WTC11 (cell line): ENCODE data around the gene USF2. TPM values are rescaled to one million over a fixed set of nuclear protein-coding genes. Genes with fewer than 3 reads are reported as not detected.

Experiments used
- ATAC-seq: fragments of 200-7000 bp; cut with Tn5 transposase; 2 replicates; pipeline ENCODE4 v1.10.0; 2021; ENCODE audit warnings: mild to moderate bottlenecking, moderate library complexity
- CTCF ChIA-PET: fragments of 300-600 bp; sonication (Branson Sonifier 250); formaldehyde crosslinking; loops from one replicate; lab custom pipeline; 2021; ENCODE audit warnings: antibody characterized with exemption; lab: Charles Lee
- POLR2A ChIA-PET: fragments of 350-600 bp; sonication (Branson Sonifier 250); formaldehyde crosslinking; loops from one replicate; lab custom pipeline; 2021; ENCODE audit warnings: antibody characterized with exemption; lab: Charles Lee
- DNase-seq: peaks from one replicate; pipeline ENCODE4 v3.0.0; 2021; ENCODE audit warnings: low spot score
- H3K27ac Mint-ChIP-seq: 2 replicates; pipeline ENCODE4 v1.8.0; 2021; ENCODE audit warnings: mixed read lengths
- H3K27me3 Mint-ChIP-seq: 2 replicates; pipeline ENCODE4 v1.8.0; 2021; ENCODE audit warnings: low read depth, mild to moderate bottlenecking, moderate library complexity, mixed read lengths
- H3K36me3 Mint-ChIP-seq: 2 replicates; pipeline ENCODE4 v1.8.0; 2021; ENCODE audit warnings: mixed read lengths
- H3K4me1 Mint-ChIP-seq: 2 replicates; pipeline ENCODE4 v1.8.0; 2022; ENCODE audit warnings: mixed read lengths
- H3K4me3 Mint-ChIP-seq: 2 replicates; pipeline ENCODE4 v1.8.0; 2021; ENCODE audit warnings: mild to moderate bottlenecking, moderate library complexity, mixed read lengths
- H3K9me3 Mint-ChIP-seq: 2 replicates; pipeline ENCODE4 v1.8.0; 2021; ENCODE audit warnings: mixed read lengths
- EMX1 ChIP-seq: fragments of 250-450 bp; sonication (Bioruptor Pico); IDR thresholded peaks from 2 replicates; pipeline ENCODE4 v1.8.0; 2021; ENCODE audit warnings: mild to moderate bottlenecking
- GTF2I ChIP-seq: fragments of 250-450 bp; sonication (Bioruptor Pico); conservative IDR thresholded peaks from 2 replicates; pipeline ENCODE4 v1.4.0; 2021; ENCODE audit warnings: mild to moderate bottlenecking
- MXD4 ChIP-seq: fragments of 250-450 bp; sonication (Bioruptor Pico); IDR thresholded peaks from 2 replicates; pipeline ENCODE4 v1.8.0; 2021; ENCODE audit warnings: mild to moderate bottlenecking, moderate library complexity, borderline replicate concordance
- OVOL2 ChIP-seq: fragments of 250-450 bp; sonication (Bioruptor Pico); IDR thresholded peaks from 2 replicates; pipeline ENCODE4 v1.9.0; 2021; ENCODE audit warnings: mild to moderate bottlenecking, borderline replicate concordance
- RORB ChIP-seq: fragments of 250-450 bp; sonication (Bioruptor Pico); IDR thresholded peaks from 2 replicates; pipeline ENCODE4 v1.9.0; 2021; ENCODE audit warnings: mild to moderate bottlenecking
- SMAD3 ChIP-seq: sonication (generic); formaldehyde crosslinking; IDR thresholded peaks from 2 replicates; pipeline ENCODE4 v1.8.0; 2022; ENCODE audit warnings: missing genetic modification reagents, mild to moderate bottlenecking, borderline replicate concordance
- ZNF121 ChIP-seq: sonication (generic); formaldehyde crosslinking; IDR thresholded peaks from 2 replicates; pipeline ENCODE4 v1.8.0; 2023; ENCODE audit warnings: missing genetic modification reagents
- ZNF232 ChIP-seq: sonication (generic); formaldehyde crosslinking; IDR thresholded peaks from 2 replicates; pipeline ENCODE4 v1.8.0; 2022; ENCODE audit warnings: mild to moderate bottlenecking, missing genetic modification reagents
- ZNF671 ChIP-seq: fragments of 250-450 bp; sonication (Bioruptor Pico); IDR thresholded peaks from 2 replicates; pipeline ENCODE4 v1.8.0; 2021; ENCODE audit warnings: mild to moderate bottlenecking
- total RNA-seq: library from RNA; stranded (reverse); gene quantifications from 3 replicates; pipeline ENCODE4 v1.2.3, GENCODE V29; 2021
- TF ChIP-seq, protein P1 (sequence below): sonication (generic); formaldehyde crosslinking; IDR thresholded peaks from 2 replicates; pipeline ENCODE4 v1.8.0; 2023; ENCODE audit warnings: mild to moderate bottlenecking, missing genetic modification reagents
- TF ChIP-seq, protein P2 (sequence below): sonication (generic); formaldehyde crosslinking; IDR thresholded peaks from 2 replicates; pipeline ENCODE4 v1.8.0; 2022; ENCODE audit warnings: mild to moderate bottlenecking, missing genetic modification reagents
- TF ChIP-seq, protein P3 (sequence below): sonication (generic); formaldehyde crosslinking; conservative IDR thresholded peaks from 2 replicates; pipeline ENCODE4 v1.8.1; 2022; ENCODE audit warnings: mild to moderate bottlenecking, missing genetic modification reagents
- TF ChIP-seq, protein P4 (sequence below): fragments of 250-450 bp; sonication (Bioruptor Pico); IDR thresholded peaks from 2 replicates; pipeline ENCODE4 v1.9.0; 2021; ENCODE audit warnings: mild to moderate bottlenecking, borderline replicate concordance
- TF ChIP-seq, protein P5 (sequence below): sonication (generic); formaldehyde crosslinking; IDR thresholded peaks from 2 replicates; pipeline ENCODE4 v1.8.0; 2023; ENCODE audit warnings: missing genetic modification reagents
- TF ChIP-seq, protein P6 (sequence below): fragments of 250-450 bp; sonication (Bioruptor Pico); IDR thresholded peaks from 2 replicates; pipeline ENCODE4 v2.1.2; 2022; ENCODE audit warnings: mild to moderate bottlenecking, moderate library complexity

Gene USF2
- total RNA-seq, 1 experiment from 2014 or later, result 109 TPM

DNA sequence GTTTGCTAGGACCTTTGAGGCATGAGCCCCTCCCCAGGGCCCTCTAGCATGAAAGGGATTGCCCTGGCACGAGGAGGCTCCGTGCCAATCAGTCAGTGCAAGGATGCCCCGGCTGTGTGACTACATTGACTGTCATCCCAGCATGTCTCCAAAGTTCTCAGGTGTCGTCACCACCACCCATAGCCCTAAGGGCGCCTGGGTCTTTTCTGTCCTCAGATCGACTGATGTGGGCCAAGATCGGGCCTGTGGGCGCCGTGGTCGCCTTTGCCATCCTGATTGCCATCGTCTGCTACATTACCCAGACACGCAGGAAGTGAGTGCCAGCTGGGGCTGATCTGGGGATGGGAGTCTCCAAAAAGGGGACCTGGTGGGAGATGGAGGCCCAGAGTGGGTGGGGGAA lies 41.6 kb downstream of the USF2 start:
- CTCF ChIA-PET, result interaction anchor here (0.6 to 1.4 kb wide), 2 partner anchors 42 to 246 kb away, joined by 3 to 5 read pairs; no protein-coding TSS in a partner anchor

DNA sequence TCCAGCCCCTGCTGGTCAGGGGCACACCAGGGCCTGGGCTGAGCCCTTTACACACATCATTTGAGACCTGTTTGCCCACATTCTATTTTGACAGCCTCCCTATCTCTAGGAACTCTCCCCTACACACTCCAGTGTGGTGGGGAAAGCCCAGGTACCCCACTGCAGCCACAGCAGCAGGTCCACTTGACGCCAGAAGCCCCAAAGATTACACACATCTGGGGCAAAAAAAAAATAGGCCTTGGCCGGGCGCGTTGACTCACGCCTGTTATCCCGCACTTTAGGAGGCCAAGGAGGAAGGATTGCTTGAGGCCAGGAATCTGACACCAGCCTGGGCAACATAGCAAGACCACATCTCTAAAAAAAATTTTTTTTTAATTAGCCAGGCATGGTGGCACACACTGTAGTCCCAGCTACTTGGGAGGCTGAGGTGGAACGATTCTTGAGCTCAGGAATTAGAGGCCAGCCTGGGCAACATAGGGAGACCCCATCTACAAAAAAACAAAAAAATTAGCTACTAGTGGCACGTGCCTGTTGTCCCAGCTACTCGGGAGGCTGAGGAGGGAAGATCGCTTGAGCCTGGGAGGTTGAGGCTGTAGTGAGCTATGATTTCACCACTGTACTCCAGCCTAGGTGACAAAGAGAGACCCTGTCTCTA lies 42.2 kb downstream of the USF2 start:
- H3K27ac Mint-ChIP-seq, result no peak overlapping the region
- DNase-seq (no peak), ATAC-seq (no peak)
- H3K4me1 Mint-ChIP-seq, result no peaks in the 10 kb centered on the region
- no peaks in the 10 kb centered on the region for H3K36me3 Mint-ChIP-seq
- TF ChIP-seq, protein P1, sequence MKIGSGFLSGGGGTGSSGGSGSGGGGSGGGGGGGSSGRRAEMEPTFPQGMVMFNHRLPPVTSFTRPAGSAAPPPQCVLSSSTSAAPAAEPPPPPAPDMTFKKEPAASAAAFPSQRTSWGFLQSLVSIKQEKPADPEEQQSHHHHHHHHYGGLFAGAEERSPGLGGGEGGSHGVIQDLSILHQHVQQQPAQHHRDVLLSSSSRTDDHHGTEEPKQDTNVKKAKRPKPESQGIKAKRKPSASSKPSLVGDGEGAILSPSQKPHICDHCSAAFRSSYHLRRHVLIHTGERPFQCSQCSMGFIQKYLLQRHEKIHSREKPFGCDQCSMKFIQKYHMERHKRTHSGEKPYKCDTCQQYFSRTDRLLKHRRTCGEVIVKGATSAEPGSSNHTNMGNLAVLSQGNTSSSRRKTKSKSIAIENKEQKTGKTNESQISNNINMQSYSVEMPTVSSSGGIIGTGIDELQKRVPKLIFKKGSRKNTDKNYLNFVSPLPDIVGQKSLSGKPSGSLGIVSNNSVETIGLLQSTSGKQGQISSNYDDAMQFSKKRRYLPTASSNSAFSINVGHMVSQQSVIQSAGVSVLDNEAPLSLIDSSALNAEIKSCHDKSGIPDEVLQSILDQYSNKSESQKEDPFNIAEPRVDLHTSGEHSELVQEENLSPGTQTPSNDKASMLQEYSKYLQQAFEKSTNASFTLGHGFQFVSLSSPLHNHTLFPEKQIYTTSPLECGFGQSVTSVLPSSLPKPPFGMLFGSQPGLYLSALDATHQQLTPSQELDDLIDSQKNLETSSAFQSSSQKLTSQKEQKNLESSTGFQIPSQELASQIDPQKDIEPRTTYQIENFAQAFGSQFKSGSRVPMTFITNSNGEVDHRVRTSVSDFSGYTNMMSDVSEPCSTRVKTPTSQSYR, result no peak
- TF ChIP-seq EMX1 (CRISPR knock-in tag), result no peak
- TF ChIP-seq, protein P2, sequence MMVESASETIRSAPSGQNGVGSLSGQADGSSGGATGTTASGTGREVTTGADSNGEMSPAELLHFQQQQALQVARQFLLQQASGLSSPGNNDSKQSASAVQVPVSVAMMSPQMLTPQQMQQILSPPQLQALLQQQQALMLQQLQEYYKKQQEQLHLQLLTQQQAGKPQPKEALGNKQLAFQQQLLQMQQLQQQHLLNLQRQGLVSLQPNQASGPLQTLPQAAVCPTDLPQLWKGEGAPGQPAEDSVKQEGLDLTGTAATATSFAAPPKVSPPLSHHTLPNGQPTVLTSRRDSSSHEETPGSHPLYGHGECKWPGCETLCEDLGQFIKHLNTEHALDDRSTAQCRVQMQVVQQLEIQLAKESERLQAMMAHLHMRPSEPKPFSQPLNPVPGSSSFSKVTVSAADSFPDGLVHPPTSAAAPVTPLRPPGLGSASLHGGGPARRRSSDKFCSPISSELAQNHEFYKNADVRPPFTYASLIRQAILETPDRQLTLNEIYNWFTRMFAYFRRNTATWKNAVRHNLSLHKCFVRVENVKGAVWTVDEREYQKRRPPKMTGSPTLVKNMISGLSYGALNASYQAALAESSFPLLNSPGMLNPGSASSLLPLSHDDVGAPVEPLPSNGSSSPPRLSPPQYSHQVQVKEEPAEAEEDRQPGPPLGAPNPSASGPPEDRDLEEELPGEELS (CRISPR knock-in tag), result no peak
- no peak for TF ChIP-seq ZNF121 (CRISPR knock-in tag)
- no peak for TF ChIP-seq RORB (CRISPR knock-in tag)
- TF ChIP-seq, protein P3, sequence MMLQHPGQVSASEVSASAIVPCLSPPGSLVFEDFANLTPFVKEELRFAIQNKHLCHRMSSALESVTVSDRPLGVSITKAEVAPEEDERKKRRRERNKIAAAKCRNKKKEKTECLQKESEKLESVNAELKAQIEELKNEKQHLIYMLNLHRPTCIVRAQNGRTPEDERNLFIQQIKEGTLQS (CRISPR knock-in tag), result no peak
- POLR2A ChIA-PET, result no interaction called here
- CTCF ChIA-PET, result interaction anchor here (1.4 kb wide), 1 partner anchor 42 kb away, joined by 5 read pairs; no protein-coding TSS in a partner anchor
- H3K4me3 Mint-ChIP-seq, result no peak overlapping the region
- no peaks in the 10 kb centered on the region for H3K9me3 Mint-ChIP-seq
- H3K27me3 Mint-ChIP-seq, result no peaks in the 10 kb centered on the region

More for the DNA sequence above, 41.6 kb downstream of the USF2 start:
- Mint-ChIP-seq H3K4me1 (no peaks in the 10 kb centered on the region), H3K27ac (no peak overlapping the region), H3K4me3 (no peak overlapping the region), H3K9me3 (no peaks in the 10 kb centered on the region), H3K36me3 (no peaks in the 10 kb centered on the region), H3K27me3 (no peaks in the 10 kb centered on the region)
- TF ChIP-seq ZNF671 (CRISPR knock-in tag) (no peak), ZNF232 (CRISPR knock-in tag) (no peak), SMAD3 (CRISPR knock-in tag) (no peak)
- ATAC-seq (no peak), DNase-seq (no peak)
- POLR2A ChIA-PET, result no interaction called here

DNA sequence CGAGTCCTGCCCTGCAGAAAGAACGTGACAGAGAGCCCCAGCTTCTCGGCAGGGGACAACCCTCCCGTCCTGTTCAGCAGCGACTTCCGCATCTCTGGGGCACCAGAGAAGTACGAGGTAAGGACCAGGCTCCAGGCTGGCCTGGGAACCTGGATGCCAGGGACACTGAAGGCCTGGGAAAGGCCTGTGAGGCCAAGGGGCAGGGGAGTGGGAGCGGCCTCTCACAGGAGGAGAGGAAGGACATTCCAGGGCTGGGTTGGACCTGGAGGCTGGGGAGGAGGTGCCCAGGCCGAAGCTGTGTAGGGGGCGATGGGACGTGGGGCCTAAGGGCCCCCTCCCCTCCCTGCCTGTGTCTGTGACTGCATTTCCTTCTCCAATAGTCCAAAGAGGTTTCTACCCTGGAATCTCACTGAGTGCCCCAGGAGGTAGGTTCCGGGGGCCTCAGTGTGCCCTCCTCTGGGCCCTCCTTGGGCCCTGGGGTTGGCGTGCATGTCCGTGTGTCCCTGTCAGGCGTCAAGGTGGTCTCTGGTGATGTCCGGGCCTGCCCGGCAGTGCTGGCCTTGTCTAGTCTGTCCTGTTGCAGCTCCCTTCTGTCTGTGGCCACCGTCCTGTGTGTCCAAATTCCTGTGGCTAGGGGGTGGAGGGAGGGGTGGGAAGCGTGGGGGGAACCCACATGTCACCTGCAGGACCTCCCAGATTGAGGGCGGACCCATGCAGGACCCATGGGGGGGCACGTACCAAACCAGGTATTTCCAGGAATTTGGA lies 43.3 kb downstream of the USF2 start:
- no peaks in the 10 kb centered on the region for H3K36me3 Mint-ChIP-seq
- H3K27ac Mint-ChIP-seq, result no peak overlapping the region
- no peak for ATAC-seq
- CTCF ChIA-PET, result interaction anchor here (0.6 to 1.3 kb wide), 2 partner anchors 40 to 46 kb away, joined by 5 to 8 read pairs; no protein-coding TSS in a partner anchor
- no peaks in the 10 kb centered on the region for H3K4me1 Mint-ChIP-seq
- H3K4me3 Mint-ChIP-seq, result no peak overlapping the region
- no peak for DNase-seq
- H3K9me3 Mint-ChIP-seq, result no peaks in the 10 kb centered on the region
- no peaks in the 10 kb centered on the region for H3K27me3 Mint-ChIP-seq
- TF ChIP-seq MXD4 (CRISPR knock-in tag) (no peak), GTF2I (CRISPR knock-in tag) (no peak), OVOL2 (CRISPR knock-in tag) (no peak), ZNF121 (CRISPR knock-in tag) (no peak)
- TF ChIP-seq, protein P4, sequence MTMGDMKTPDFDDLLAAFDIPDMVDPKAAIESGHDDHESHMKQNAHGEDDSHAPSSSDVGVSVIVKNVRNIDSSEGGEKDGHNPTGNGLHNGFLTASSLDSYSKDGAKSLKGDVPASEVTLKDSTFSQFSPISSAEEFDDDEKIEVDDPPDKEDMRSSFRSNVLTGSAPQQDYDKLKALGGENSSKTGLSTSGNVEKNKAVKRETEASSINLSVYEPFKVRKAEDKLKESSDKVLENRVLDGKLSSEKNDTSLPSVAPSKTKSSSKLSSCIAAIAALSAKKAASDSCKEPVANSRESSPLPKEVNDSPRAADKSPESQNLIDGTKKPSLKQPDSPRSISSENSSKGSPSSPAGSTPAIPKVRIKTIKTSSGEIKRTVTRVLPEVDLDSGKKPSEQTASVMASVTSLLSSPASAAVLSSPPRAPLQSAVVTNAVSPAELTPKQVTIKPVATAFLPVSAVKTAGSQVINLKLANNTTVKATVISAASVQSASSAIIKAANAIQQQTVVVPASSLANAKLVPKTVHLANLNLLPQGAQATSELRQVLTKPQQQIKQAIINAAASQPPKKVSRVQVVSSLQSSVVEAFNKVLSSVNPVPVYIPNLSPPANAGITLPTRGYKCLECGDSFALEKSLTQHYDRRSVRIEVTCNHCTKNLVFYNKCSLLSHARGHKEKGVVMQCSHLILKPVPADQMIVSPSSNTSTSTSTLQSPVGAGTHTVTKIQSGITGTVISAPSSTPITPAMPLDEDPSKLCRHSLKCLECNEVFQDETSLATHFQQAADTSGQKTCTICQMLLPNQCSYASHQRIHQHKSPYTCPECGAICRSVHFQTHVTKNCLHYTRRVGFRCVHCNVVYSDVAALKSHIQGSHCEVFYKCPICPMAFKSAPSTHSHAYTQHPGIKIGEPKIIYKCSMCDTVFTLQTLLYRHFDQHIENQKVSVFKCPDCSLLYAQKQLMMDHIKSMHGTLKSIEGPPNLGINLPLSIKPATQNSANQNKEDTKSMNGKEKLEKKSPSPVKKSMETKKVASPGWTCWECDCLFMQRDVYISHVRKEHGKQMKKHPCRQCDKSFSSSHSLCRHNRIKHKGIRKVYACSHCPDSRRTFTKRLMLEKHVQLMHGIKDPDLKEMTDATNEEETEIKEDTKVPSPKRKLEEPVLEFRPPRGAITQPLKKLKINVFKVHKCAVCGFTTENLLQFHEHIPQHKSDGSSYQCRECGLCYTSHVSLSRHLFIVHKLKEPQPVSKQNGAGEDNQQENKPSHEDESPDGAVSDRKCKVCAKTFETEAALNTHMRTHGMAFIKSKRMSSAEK, result no peak
- TF ChIP-seq, protein P5, sequence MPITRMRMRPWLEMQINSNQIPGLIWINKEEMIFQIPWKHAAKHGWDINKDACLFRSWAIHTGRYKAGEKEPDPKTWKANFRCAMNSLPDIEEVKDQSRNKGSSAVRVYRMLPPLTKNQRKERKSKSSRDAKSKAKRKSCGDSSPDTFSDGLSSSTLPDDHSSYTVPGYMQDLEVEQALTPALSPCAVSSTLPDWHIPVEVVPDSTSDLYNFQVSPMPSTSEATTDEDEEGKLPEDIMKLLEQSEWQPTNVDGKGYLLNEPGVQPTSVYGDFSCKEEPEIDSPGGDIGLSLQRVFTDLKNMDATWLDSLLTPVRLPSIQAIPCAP, result no peak
- TF ChIP-seq, protein P6, sequence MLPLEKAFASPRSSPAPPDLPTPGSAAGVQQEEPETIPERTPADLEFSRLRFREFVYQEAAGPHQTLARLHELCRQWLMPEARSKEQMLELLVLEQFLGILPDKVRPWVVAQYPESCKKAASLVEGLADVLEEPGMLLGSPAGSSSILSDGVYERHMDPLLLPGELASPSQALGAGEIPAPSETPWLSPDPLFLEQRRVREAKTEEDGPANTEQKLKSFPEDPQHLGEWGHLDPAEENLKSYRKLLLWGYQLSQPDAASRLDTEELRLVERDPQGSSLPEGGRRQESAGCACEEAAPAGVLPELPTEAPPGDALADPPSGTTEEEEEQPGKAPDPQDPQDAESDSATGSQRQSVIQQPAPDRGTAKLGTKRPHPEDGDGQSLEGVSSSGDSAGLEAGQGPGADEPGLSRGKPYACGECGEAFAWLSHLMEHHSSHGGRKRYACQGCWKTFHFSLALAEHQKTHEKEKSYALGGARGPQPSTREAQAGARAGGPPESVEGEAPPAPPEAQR (CRISPR knock-in tag), result no peak
- POLR2A ChIA-PET, result no interaction called here
